ENCODE results near the gene POTEJ. TPM values are rescaled to one million over a fixed set of nuclear protein-coding genes. Genes with fewer than 3 reads are reported as not detected.
"Not testable (repeated sequence)": the region's sequence is repeated elsewhere in the genome, so short reads cannot be mapped to it uniquely, and the experiment has no call there.

Gene POTEJ
- polyA plus RNA-seq, 1 experiment, result not detected

GRCh38 chr2:130590170-130590841 is 20.9 kb upstream of the POTEJ start:
- POLR2A ChIA-PET; DNase-seq (ENCODE audit: low read depth, low spot score); CTCF ChIA-PET; H3K9me3 ChIP-seq (ENCODE audit: control insufficient read depth, insufficient read depth, low read length); H3K4me3 ChIP-seq (ENCODE audit: low read depth, low read length); H3K27me3 ChIP-seq (ENCODE audit: control insufficient read depth, insufficient read depth, low read length); H3K27ac ChIP-seq (ENCODE audit: low read depth, low read length): not testable (repeated sequence)

GRCh38 chr2:130590842-130591359 is 20.3 kb upstream of the POTEJ start:
- H3K27ac ChIP-seq (ENCODE audit: low read depth, low read length); H3K27me3 ChIP-seq (ENCODE audit: control insufficient read depth, insufficient read depth, low read length); H3K9me3 ChIP-seq (ENCODE audit: control insufficient read depth, insufficient read depth, low read length); H3K4me3 ChIP-seq (ENCODE audit: low read depth, low read length); CTCF ChIA-PET; POLR2A ChIA-PET; DNase-seq (ENCODE audit: low read depth, low spot score): not testable (repeated sequence)

- H3K27ac ChIP-seq (ENCODE audit: low read depth, low read length); H3K9me3 ChIP-seq (ENCODE audit: control insufficient read depth, insufficient read depth, low read length); H3K4me3 ChIP-seq (ENCODE audit: low read depth, low read length); H3K27me3 ChIP-seq (ENCODE audit: control insufficient read depth, insufficient read depth, low read length); DNase-seq (ENCODE audit: low read depth, low spot score); CTCF ChIA-PET; POLR2A ChIA-PET: not testable (repeated sequence)
Measured at GRCh38 chr2:130592791-130593414, 18.3 kb upstream of the POTEJ start.

GRCh38 chr2:130594011-130594410 is 17.2 kb upstream of the POTEJ start:
- POLR2A ChIA-PET; CTCF ChIA-PET; H3K27ac ChIP-seq (ENCODE audit: low read depth, low read length); H3K27me3 ChIP-seq (ENCODE audit: control insufficient read depth, insufficient read depth, low read length); H3K9me3 ChIP-seq (ENCODE audit: control insufficient read depth, insufficient read depth, low read length); DNase-seq (ENCODE audit: low read depth, low spot score); H3K4me3 ChIP-seq (ENCODE audit: low read depth, low read length): not testable (repeated sequence)

GRCh38 chr2:130596757-130597156 is 14.5 kb upstream of the POTEJ start:
- H3K9me3 ChIP-seq (ENCODE audit: control insufficient read depth, insufficient read depth, low read length); DNase-seq (ENCODE audit: low read depth, low spot score); H3K27me3 ChIP-seq (ENCODE audit: control insufficient read depth, insufficient read depth, low read length); POLR2A ChIA-PET; CTCF ChIA-PET; H3K27ac ChIP-seq (ENCODE audit: low read depth, low read length); H3K4me3 ChIP-seq (ENCODE audit: low read depth, low read length): not testable (repeated sequence)

- H3K9me3 ChIP-seq (ENCODE audit: control insufficient read depth, insufficient read depth, low read length); H3K27ac ChIP-seq (ENCODE audit: low read depth, low read length); CTCF ChIA-PET; H3K4me3 ChIP-seq (ENCODE audit: low read depth, low read length); DNase-seq (ENCODE audit: low read depth, low spot score); POLR2A ChIA-PET; H3K27me3 ChIP-seq (ENCODE audit: control insufficient read depth, insufficient read depth, low read length): not testable (repeated sequence)
Measured at GRCh38 chr2:130597994-130598393, 13.2 kb upstream of the POTEJ start.

- POLR2A ChIA-PET; H3K9me3 ChIP-seq (ENCODE audit: control insufficient read depth, insufficient read depth, low read length); H3K27me3 ChIP-seq (ENCODE audit: control insufficient read depth, insufficient read depth, low read length); H3K4me3 ChIP-seq (ENCODE audit: low read depth, low read length); H3K27ac ChIP-seq (ENCODE audit: low read depth, low read length); CTCF ChIA-PET; DNase-seq (ENCODE audit: low read depth, low spot score): not testable (repeated sequence)
Measured at GRCh38 chr2:130598463-130598862, 12.8 kb upstream of the POTEJ start.

- H3K27ac ChIP-seq (ENCODE audit: low read depth, low read length); H3K27me3 ChIP-seq (ENCODE audit: control insufficient read depth, insufficient read depth, low read length); POLR2A ChIA-PET; DNase-seq (ENCODE audit: low read depth, low spot score); H3K4me3 ChIP-seq (ENCODE audit: low read depth, low read length); CTCF ChIA-PET; H3K9me3 ChIP-seq (ENCODE audit: control insufficient read depth, insufficient read depth, low read length): not testable (repeated sequence)
Measured at GRCh38 chr2:130599393-130599792, 11.8 kb upstream of the POTEJ start, which contains the start of gene CFC1. Gene CFC1 (minus strand): TSS chr2:130599575. CDS start chr2:130599287, 288 bp downstream.

GRCh38 chr2:130599926-130600325 is 11.3 kb upstream of the POTEJ start:
- H3K27ac ChIP-seq (ENCODE audit: low read depth, low read length); H3K9me3 ChIP-seq (ENCODE audit: control insufficient read depth, insufficient read depth, low read length); POLR2A ChIA-PET; H3K27me3 ChIP-seq (ENCODE audit: control insufficient read depth, insufficient read depth, low read length); DNase-seq (ENCODE audit: low read depth, low spot score); CTCF ChIA-PET; H3K4me3 ChIP-seq (ENCODE audit: low read depth, low read length): not testable (repeated sequence)

- H3K27me3 ChIP-seq (ENCODE audit: control insufficient read depth, insufficient read depth, low read length); DNase-seq (ENCODE audit: low read depth, low spot score); H3K27ac ChIP-seq (ENCODE audit: low read depth, low read length); CTCF ChIA-PET; POLR2A ChIA-PET; H3K4me3 ChIP-seq (ENCODE audit: low read depth, low read length); H3K9me3 ChIP-seq (ENCODE audit: control insufficient read depth, insufficient read depth, low read length): not testable (repeated sequence)
Measured at GRCh38 chr2:130601648-130602302, 9.5 kb upstream of the POTEJ start.

- CTCF ChIA-PET; DNase-seq (ENCODE audit: low read depth, low spot score); H3K4me3 ChIP-seq (ENCODE audit: low read depth, low read length); POLR2A ChIA-PET; H3K9me3 ChIP-seq (ENCODE audit: control insufficient read depth, insufficient read depth, low read length); H3K27me3 ChIP-seq (ENCODE audit: control insufficient read depth, insufficient read depth, low read length); H3K27ac ChIP-seq (ENCODE audit: low read depth, low read length): not testable (repeated sequence)
Measured at GRCh38 chr2:130608276-130609001, 2.8 kb upstream of the POTEJ start.
